ENCODE results near the gene API5.
"Not testable (repeated sequence)": the region's sequence is repeated elsewhere in the genome, so short reads cannot be mapped to it uniquely, and the experiment has no call there.

The API5 gene

GRCh38 chr11:43311791-43312607 is at the start of gene API5:
TSS of gene API5 (plus strand) at chr11:43311996. CDS start at chr11:43312128, 132 bp downstream.
- DNase-seq (ENCODE audit: low spot score) (peak; percentile 76), FAIRE-seq (peak; percentile 70)

GRCh38 chr11:43267856-43268580 is 43.8 kb upstream of the API5 start:
- no peak for FAIRE-seq
- no peak for DNase-seq (ENCODE audit: low spot score)

GRCh38 chr11:43268786-43269185 is 43.0 kb upstream of the API5 start:
- DNase-seq (ENCODE audit: low spot score) (no peak), FAIRE-seq (no peak)

GRCh38 chr11:43269254-43269918 is 42.4 kb upstream of the API5 start:
- DNase-seq (ENCODE audit: low spot score): no peak
- no peak for FAIRE-seq

GRCh38 chr11:43270468-43270867 is 41.3 kb upstream of the API5 start:
- FAIRE-seq (no peak), DNase-seq (ENCODE audit: low spot score) (no peak)

- FAIRE-seq (no peak), DNase-seq (ENCODE audit: low spot score) (peak; percentile 11)
These were observed 33.4 kb upstream of the API5 start for GRCh38 chr11:43278193-43278956.

GRCh38 chr11:43282607-43283440 is 29.0 kb upstream of the API5 start:
- no peak for FAIRE-seq

GRCh38 chr11:43285826-43286225 is 26.0 kb upstream of the API5 start:
- no peak for DNase-seq (ENCODE audit: low spot score)
- no peak for FAIRE-seq

More at GRCh38 chr11:43282607-43283440, 29.0 kb upstream of the API5 start:
- DNase-seq (ENCODE audit: low spot score): no peak

GRCh38 chr11:43289368-43289767 is 22.4 kb upstream of the API5 start:
- FAIRE-seq: no peak
- DNase-seq (ENCODE audit: low spot score): no peak

GRCh38 chr11:43298397-43298796 is 13.4 kb upstream of the API5 start:
- no peak for DNase-seq (ENCODE audit: low spot score)
- no peak for FAIRE-seq

GRCh38 chr11:43315966-43316365 is 4.2 kb downstream of the API5 start:
- FAIRE-seq: no peak
- DNase-seq (ENCODE audit: low spot score): no peak

GRCh38 chr11:43316451-43316850 is 4.7 kb downstream of the API5 start:
- DNase-seq (ENCODE audit: low spot score) (peak; percentile 75), FAIRE-seq (peak; percentile 93)

- FAIRE-seq (peak; percentile 79), DNase-seq (ENCODE audit: low spot score) (peak; percentile 78)
These were observed 16.2 kb downstream of the API5 start for GRCh38 chr11:43327987-43328386.

GRCh38 chr11:43328482-43328881 is 16.7 kb downstream of the API5 start:
- DNase-seq (ENCODE audit: low spot score): no peak
- no peak for FAIRE-seq

GRCh38 chr11:43341159-43341558 is 29.4 kb downstream of the API5 start:
- FAIRE-seq (no peak), DNase-seq (ENCODE audit: low spot score) (no peak)

- FAIRE-seq; DNase-seq (ENCODE audit: low spot score): not testable (repeated sequence)
These were observed 39.6 kb downstream of the API5 start for GRCh38 chr11:43351426-43351825.

- FAIRE-seq: no peak
- no peak for DNase-seq (ENCODE audit: low spot score)
These were observed 42.5 kb downstream of the API5 start for GRCh38 chr11:43354311-43354710.

- DNase-seq (ENCODE audit: low spot score) (no peak), FAIRE-seq (no peak)
These were observed 44.5 kb downstream of the API5 start for GRCh38 chr11:43356336-43356735.

GRCh38 chr11:43358279-43358800 is 46.5 kb downstream of the API5 start:
- FAIRE-seq (no peak), DNase-seq (ENCODE audit: low spot score) (no peak)

- FAIRE-seq (peak; percentile 62), DNase-seq (ENCODE audit: low spot score) (peak; percentile 78)
These were observed 47.1 kb downstream of the API5 start, which contains the start of gene TTC17 for GRCh38 chr11:43358801-43359421. TSS of gene TTC17 (plus strand) at chr11:43358920. CDS start at chr11:43358955, 35 bp downstream.

Measured in RCC 7860 (cell line).